ENCODE data around the gene RXRA. TPM values are rescaled to one million over a fixed set of nuclear protein-coding genes. Genes with fewer than 3 reads are reported as not detected.

RXRA gene
- polyA plus RNA-seq, 1 donor from 2014 or later: 2.7 TPM

DNA sequence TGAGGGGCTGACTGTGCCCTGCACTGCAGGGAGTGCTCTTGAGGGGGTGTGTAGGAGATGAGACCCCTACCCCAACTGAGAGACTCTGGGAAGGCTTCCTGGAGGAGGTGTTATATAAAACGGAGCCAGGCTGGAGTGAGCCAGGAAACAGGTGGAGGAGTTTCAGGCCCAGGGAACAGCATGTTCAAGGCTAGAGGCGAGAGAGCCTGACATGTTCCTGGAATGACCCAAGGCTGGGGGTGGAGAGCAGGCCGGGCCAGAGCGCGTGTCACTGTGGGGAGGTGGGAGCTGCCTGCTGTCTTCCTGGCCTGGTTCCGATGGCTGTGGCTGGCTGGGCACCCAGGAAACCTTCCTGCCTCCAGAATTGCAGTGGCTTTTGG is 48.7 kb downstream of the RXRA start:
- no peaks in the 10 kb centered on the region for H3F3A ChIP-seq (ENCODE audit: insufficient read depth, low read length, poor library complexity, severe bottlenecking)
- no peak overlapping the region for H3K9ac ChIP-seq (ENCODE audit: low read length)
- no peaks in the 10 kb centered on the region for H3K27me3 ChIP-seq (ENCODE audit: insufficient read depth, low read depth, low read length)
- no peak overlapping the region for H3K4me2 ChIP-seq (ENCODE audit: low read length)
- H3K36me3 ChIP-seq (ENCODE audit: insufficient read depth, low read length): no peaks in the 10 kb centered on the region
- H3K27ac ChIP-seq (ENCODE audit: low read length): no peak overlapping the region
- H2AFZ ChIP-seq (ENCODE audit: low read depth, low read length): no peak overlapping the region
- TF ChIP-seq SMC3 (conservative IDR thresholded peaks at IDR 0.05; ENCODE audit: poor library complexity) (no peak), POLR2AphosphoS5 (IDR thresholded peaks at IDR 0.05) (no peak), EP300 (conservative IDR thresholded peaks at IDR 0.05; ENCODE audit: poor library complexity, severe bottlenecking) (no peak), MXI1 (conservative IDR thresholded peaks at IDR 0.05; ENCODE audit: poor library complexity, severe bottlenecking) (no peak), TAF1 (IDR thresholded peaks at IDR 0.05; ENCODE audit: low read depth) (no peak), EZH2 (IDR thresholded peaks at IDR 0.05; ENCODE audit: borderline replicate concordance, insufficient read depth, low read length, poor library complexity, severe bottlenecking) (no peak), RAD21 (conservative IDR thresholded peaks at IDR 0.05) (no peak)
- TF ChIP-seq, protein P1, sequence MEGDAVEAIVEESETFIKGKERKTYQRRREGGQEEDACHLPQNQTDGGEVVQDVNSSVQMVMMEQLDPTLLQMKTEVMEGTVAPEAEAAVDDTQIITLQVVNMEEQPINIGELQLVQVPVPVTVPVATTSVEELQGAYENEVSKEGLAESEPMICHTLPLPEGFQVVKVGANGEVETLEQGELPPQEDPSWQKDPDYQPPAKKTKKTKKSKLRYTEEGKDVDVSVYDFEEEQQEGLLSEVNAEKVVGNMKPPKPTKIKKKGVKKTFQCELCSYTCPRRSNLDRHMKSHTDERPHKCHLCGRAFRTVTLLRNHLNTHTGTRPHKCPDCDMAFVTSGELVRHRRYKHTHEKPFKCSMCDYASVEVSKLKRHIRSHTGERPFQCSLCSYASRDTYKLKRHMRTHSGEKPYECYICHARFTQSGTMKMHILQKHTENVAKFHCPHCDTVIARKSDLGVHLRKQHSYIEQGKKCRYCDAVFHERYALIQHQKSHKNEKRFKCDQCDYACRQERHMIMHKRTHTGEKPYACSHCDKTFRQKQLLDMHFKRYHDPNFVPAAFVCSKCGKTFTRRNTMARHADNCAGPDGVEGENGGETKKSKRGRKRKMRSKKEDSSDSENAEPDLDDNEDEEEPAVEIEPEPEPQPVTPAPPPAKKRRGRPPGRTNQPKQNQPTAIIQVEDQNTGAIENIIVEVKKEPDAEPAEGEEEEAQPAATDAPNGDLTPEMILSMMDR (IDR thresholded peaks at IDR 0.05; ENCODE audit: poor library complexity, severe bottlenecking): no peak
- TF ChIP-seq, protein P2, sequence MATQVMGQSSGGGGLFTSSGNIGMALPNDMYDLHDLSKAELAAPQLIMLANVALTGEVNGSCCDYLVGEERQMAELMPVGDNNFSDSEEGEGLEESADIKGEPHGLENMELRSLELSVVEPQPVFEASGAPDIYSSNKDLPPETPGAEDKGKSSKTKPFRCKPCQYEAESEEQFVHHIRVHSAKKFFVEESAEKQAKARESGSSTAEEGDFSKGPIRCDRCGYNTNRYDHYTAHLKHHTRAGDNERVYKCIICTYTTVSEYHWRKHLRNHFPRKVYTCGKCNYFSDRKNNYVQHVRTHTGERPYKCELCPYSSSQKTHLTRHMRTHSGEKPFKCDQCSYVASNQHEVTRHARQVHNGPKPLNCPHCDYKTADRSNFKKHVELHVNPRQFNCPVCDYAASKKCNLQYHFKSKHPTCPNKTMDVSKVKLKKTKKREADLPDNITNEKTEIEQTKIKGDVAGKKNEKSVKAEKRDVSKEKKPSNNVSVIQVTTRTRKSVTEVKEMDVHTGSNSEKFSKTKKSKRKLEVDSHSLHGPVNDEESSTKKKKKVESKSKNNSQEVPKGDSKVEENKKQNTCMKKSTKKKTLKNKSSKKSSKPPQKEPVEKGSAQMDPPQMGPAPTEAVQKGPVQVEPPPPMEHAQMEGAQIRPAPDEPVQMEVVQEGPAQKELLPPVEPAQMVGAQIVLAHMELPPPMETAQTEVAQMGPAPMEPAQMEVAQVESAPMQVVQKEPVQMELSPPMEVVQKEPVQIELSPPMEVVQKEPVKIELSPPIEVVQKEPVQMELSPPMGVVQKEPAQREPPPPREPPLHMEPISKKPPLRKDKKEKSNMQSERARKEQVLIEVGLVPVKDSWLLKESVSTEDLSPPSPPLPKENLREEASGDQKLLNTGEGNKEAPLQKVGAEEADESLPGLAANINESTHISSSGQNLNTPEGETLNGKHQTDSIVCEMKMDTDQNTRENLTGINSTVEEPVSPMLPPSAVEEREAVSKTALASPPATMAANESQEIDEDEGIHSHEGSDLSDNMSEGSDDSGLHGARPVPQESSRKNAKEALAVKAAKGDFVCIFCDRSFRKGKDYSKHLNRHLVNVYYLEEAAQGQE (IDR thresholded peaks at IDR 0.05; ENCODE audit: borderline replicate concordance): no peak
- H3K79me2 ChIP-seq (replicated peaks; ENCODE audit: insufficient read depth, low read length): no peaks in the 10 kb centered on the region
- no peaks in the 10 kb centered on the region for H4K20me1 ChIP-seq (ENCODE audit: insufficient read depth)
- no peaks in the 10 kb centered on the region for H3K9me2 ChIP-seq (ENCODE audit: insufficient read depth, low read length)
- no peak overlapping the region for H3K4me3 ChIP-seq (ENCODE audit: low read length)
- no peaks in the 10 kb centered on the region for H3K9me3 ChIP-seq (ENCODE audit: low read length)

DNA sequence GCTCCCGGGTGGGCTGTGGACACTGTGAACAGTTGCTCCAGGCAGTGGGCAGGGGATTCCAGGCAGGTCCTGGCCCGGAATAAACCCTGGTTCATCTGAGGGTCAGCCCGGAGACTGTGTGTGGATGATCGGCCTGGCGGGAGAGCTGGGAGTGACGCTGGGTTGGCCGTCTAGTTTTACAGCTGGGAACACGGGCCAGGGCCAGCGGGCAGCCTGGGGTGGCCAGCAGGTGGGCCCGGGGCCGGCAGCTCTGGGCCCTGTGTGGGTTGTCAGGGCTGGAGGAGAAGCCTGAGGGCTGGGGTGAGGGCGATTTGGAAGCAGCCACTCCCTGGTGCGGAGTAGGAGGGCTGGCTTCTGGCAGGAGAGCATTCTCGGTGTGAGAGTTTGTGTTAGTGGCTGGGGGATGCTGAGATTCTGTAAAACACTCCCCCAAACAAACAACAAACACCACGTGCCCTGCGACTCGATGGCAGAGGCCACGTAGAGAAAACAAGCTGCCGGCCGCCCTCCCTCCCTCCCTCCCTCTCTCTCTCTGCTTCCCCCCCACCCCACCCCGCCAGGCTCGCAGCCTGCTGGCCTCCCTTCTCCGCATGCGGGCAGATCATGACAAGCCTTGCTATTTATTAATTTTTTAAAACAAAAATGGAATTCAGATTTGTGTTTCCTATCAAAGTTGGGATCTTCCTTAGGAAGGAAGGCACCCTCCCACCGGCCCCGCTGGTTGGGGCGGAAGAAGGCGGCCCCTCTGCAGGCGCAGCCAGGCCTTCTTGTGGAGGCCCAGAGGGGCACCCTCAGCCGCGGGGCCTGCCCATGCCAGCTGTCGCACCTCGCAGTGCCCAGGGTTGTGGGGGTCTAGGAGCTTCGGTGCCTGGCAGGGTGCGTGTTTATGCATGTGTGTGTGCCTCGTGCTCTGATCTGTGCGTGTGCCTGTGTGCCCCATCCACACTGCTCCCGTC is 49.5 kb downstream of the RXRA start:
- no peaks in the 10 kb centered on the region for H3K79me2 ChIP-seq (replicated peaks; ENCODE audit: insufficient read depth, low read length)

More for the DNA sequence above, 49.5 kb downstream of the RXRA start:
- H3K9me2 ChIP-seq (ENCODE audit: insufficient read depth, low read length): no peaks in the 10 kb centered on the region
- no peak overlapping the region for H3K4me2 ChIP-seq (ENCODE audit: low read length)
- H3K9me3 ChIP-seq (ENCODE audit: low read length): no peaks in the 10 kb centered on the region
- H4K20me1 ChIP-seq (ENCODE audit: insufficient read depth): no peaks in the 10 kb centered on the region
- H3K4me3 ChIP-seq (ENCODE audit: low read length): no peak overlapping the region
- no peak overlapping the region for H2AFZ ChIP-seq (ENCODE audit: low read depth, low read length)
- no peak overlapping the region for H3K9ac ChIP-seq (ENCODE audit: low read length)
- no peak for TF ChIP-seq POLR2AphosphoS5 (IDR thresholded peaks at IDR 0.05)
- TF ChIP-seq MXI1 (conservative IDR thresholded peaks at IDR 0.05; ENCODE audit: poor library complexity, severe bottlenecking): no peak
- no peak for TF ChIP-seq EP300 (conservative IDR thresholded peaks at IDR 0.05; ENCODE audit: poor library complexity, severe bottlenecking)
- no peak for TF ChIP-seq RAD21 (conservative IDR thresholded peaks at IDR 0.05)
- TF ChIP-seq TAF1 (IDR thresholded peaks at IDR 0.05; ENCODE audit: low read depth): no peak
- TF ChIP-seq SMC3 (conservative IDR thresholded peaks at IDR 0.05; ENCODE audit: poor library complexity): no peak
- TF ChIP-seq, protein P2 (IDR thresholded peaks at IDR 0.05; ENCODE audit: borderline replicate concordance): no peak
- TF ChIP-seq, protein P1 (IDR thresholded peaks at IDR 0.05; ENCODE audit: poor library complexity, severe bottlenecking): no peak
- no peak for TF ChIP-seq EZH2 (IDR thresholded peaks at IDR 0.05; ENCODE audit: borderline replicate concordance, insufficient read depth, low read length, poor library complexity, severe bottlenecking)
- H3K27ac ChIP-seq (ENCODE audit: low read length): no peak overlapping the region
- no peaks in the 10 kb centered on the region for H3K36me3 ChIP-seq (ENCODE audit: insufficient read depth, low read length)
- H3K27me3 ChIP-seq (ENCODE audit: insufficient read depth, low read depth, low read length): no peaks in the 10 kb centered on the region
- H3F3A ChIP-seq (ENCODE audit: insufficient read depth, low read length, poor library complexity, severe bottlenecking): no peaks in the 10 kb centered on the region
